RWPE2 (cell line): ENCODE data around the gene DHX34.

Source experiments
- ATAC-seq: fragments of 200-7000 bp; cut with Tn5 transposase; 3 replicates; pipeline ENCODE4 v1.9.1; 2021; ENCODE audit warnings: low read depth
- DNase-seq: peaks from one replicate; pipeline ENCODE4 v3.0.0-alpha.2; 2020; ENCODE audit warnings: low spot score
- H3K27ac ChIP-seq: fragments of 450-650 bp; 2 replicates; pipeline ENCODE4 v1.5.1; 2017; ENCODE audit warnings: mild to moderate bottlenecking; ENCODE audit not compliant: poor library complexity, severe bottlenecking
- H3K27me3 ChIP-seq: fragments of 250-450 bp; sonication (Bioruptor Pico); 2 replicates; pipeline ENCODE4 v1.5.1; 2021; ENCODE audit warnings: mild to moderate bottlenecking, moderate library complexity; ENCODE audit not compliant: insufficient read depth, poor library complexity, severe bottlenecking
- H3K36me3 ChIP-seq: fragments of 250-450 bp; sonication (Bioruptor Pico); 2 replicates; pipeline ENCODE4 v1.5.1; 2020; ENCODE audit warnings: low read depth, mild to moderate bottlenecking, moderate library complexity
- H3K4me1 ChIP-seq: fragments of 250-450 bp; sonication (Bioruptor Pico); 2 replicates; pipeline ENCODE4 v1.5.1; 2021; ENCODE audit warnings: mild to moderate bottlenecking, moderate library complexity; ENCODE audit not compliant: insufficient read depth, poor library complexity, severe bottlenecking
- H3K4me3 ChIP-seq: fragments of 250-450 bp; sonication (Bioruptor Pico); 2 replicates; pipeline ENCODE4 v1.5.1; 2021; ENCODE audit warnings: mild to moderate bottlenecking, moderate library complexity; ENCODE audit not compliant: severe bottlenecking
- H3K9me3 ChIP-seq: fragments of 250-450 bp; sonication (Bioruptor Pico); 2 replicates; pipeline ENCODE4 v1.5.1; 2021; ENCODE audit warnings: mild to moderate bottlenecking, moderate library complexity; ENCODE audit not compliant: severe bottlenecking
- TF ChIP-seq, protein P1 (sequence below): fragments of 450-650 bp; IDR thresholded peaks from one replicate; pipeline ENCODE4 v1.5.1; 2017; ENCODE audit warnings: mild to moderate bottlenecking, moderate library complexity; ENCODE audit not compliant: poor library complexity, severe bottlenecking

Gene DHX34

DNA sequence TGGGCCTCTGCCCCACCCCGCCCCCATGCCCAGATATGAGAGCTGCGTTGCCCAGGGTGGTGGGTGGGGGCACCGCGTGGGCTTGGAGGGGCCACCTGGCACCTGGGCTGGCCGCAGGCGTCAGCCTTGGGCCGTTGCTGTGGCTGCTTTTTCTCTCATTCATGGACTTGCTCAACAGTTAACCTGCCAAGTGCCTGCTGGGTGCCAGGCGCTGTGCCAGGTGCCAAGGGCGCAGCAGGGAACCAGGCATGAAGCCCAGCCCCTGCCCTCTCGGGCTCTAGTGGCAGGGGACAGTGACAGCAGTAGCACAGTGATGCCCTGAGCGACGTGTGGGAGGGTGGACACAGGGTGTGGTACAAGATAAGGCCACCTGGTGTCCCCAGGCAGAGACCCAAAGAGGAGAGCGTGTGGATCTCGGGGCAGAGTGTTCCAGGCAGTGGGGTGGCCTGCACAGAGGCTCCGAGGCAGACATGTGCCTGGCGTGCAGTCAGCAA, 28.1 kb downstream of the DHX34 start:
- no peaks in the 10 kb centered on the region for H3K27me3 ChIP-seq
- peaks cover 60% of the 10 kb centered on the region for H3K36me3 ChIP-seq
- H3K27ac ChIP-seq = no peak overlapping the region
- H3K4me1 ChIP-seq = no peaks in the 10 kb centered on the region
- no peaks in the 10 kb centered on the region for H3K9me3 ChIP-seq
- ATAC-seq (no peak), DNase-seq (no peak)
- TF ChIP-seq, protein P1, sequence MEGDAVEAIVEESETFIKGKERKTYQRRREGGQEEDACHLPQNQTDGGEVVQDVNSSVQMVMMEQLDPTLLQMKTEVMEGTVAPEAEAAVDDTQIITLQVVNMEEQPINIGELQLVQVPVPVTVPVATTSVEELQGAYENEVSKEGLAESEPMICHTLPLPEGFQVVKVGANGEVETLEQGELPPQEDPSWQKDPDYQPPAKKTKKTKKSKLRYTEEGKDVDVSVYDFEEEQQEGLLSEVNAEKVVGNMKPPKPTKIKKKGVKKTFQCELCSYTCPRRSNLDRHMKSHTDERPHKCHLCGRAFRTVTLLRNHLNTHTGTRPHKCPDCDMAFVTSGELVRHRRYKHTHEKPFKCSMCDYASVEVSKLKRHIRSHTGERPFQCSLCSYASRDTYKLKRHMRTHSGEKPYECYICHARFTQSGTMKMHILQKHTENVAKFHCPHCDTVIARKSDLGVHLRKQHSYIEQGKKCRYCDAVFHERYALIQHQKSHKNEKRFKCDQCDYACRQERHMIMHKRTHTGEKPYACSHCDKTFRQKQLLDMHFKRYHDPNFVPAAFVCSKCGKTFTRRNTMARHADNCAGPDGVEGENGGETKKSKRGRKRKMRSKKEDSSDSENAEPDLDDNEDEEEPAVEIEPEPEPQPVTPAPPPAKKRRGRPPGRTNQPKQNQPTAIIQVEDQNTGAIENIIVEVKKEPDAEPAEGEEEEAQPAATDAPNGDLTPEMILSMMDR = no peak
- H3K4me3 ChIP-seq = no peak overlapping the region

DNA sequence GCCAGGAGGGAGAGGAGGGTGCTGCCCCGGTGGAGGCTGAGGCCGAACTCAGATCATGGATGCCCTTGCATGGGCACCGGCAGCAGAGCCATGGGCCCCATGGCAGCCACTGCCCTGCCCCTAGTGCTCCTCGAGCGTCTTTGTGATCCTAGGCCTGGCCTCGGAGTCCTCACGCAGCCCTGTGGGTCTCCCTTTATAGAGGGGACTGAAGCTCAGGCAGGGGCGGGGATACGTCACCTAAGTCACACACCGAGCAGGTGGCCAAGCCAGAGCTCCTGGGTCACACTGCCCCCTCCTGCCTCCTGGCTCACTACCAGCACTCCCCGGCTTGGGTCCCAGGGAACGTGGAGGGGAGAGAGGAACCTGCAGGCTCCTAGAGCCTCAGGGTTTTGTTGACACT, 28.7 kb downstream of the DHX34 start:
- H3K36me3 ChIP-seq = peaks cover 56% of the 10 kb centered on the region
- DNase-seq = peak; percentile 48
- no peaks in the 10 kb centered on the region for H3K4me1 ChIP-seq
- no peak overlapping the region for H3K27ac ChIP-seq
- H3K9me3 ChIP-seq = no peaks in the 10 kb centered on the region
- ATAC-seq = no peak
- H3K4me3 ChIP-seq = no peak overlapping the region
- TF ChIP-seq, protein P1 = no peak
- no peaks in the 10 kb centered on the region for H3K27me3 ChIP-seq

DNA sequence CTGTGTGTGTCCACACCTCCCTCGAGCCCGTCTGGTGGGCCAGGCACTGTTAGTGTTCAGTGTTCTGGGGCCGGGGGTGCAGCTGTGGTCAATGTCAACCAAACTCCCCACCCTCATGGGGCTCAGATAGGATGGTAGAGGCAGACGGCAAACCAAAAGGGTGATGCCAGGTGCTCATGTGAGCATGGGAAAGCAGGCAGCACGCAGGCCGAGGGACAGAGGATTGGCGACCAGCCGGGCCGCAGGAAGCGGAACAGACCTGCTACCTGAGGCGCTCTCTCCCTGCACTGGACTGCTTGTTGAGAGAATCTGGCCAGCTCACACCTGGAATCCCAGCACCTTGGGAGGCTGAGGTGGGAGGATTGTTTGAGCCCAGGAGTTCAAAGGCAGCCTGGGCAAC, 29.1 kb downstream of the DHX34 start:
- no peak overlapping the region for H3K4me3 ChIP-seq
- DNase-seq (peak; percentile 42), ATAC-seq (no peak)
- H3K27me3 ChIP-seq = no peaks in the 10 kb centered on the region
- TF ChIP-seq, protein P1 = no peak
- H3K9me3 ChIP-seq = no peaks in the 10 kb centered on the region
- H3K36me3 ChIP-seq = peaks cover 52% of the 10 kb centered on the region
- H3K27ac ChIP-seq = no peak overlapping the region
- no peaks in the 10 kb centered on the region for H3K4me1 ChIP-seq

DNA sequence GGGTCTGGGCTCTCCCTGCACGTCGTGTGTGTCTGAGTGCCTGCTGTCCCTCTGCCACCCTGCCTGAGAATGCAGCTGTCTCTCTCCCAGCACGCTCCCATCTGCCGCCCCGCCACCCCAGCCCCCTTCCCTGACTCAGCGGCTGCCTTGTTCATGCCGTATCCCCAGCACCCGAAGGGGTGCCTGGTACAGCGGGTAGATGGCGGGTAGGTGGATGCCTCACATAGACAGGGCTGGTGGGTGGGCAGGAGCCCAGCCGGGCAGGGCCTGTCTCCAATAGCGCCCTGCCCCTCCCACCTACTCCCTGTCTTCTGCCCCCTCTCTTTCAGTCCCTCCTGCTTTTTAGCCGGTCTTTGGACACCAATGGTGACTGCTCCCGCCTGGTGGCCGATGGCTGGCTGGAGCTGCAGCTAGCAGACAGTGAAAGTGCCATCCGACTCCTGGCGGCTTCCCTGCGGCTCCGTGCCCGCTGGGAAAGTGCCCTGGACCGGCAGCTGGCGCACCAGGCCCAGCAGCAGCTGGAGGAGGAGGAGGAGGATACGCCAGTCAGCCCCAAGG, 30.3 kb downstream of the DHX34 start:
- TF ChIP-seq, protein P1 = no peak
- DNase-seq (peak; percentile 32), ATAC-seq (no peak)
- Histone ChIP-seq H3K27ac (no peak overlapping the region), H3K4me3 (no peak overlapping the region), H3K9me3 (no peaks in the 10 kb centered on the region), H3K36me3 (peaks cover 40% of the 10 kb centered on the region), H3K27me3 (no peaks in the 10 kb centered on the region), H3K4me1 (no peaks in the 10 kb centered on the region)

DNA sequence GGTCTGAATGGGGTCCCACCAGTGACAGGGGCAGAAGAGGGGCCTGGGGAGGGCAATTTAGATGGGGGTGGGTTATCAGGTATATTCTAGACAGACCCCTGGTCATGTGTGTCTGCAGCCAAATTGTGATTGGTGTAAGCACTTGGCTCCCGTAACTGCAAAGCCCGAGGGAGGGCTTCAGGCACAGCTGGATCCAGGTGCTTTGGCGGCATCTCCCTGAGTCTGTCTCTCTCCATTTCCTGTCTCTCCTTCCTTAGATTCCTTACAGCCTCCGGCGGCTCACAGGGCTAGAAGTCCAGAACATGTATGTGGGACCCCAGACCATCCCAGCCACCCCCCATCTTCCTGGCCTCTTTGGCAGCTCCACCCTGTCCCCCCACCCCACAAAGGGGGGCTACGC, 31.4 kb downstream of the DHX34 start:
- TF ChIP-seq, protein P1 = no peak
- H3K9me3 ChIP-seq = no peaks in the 10 kb centered on the region
- H3K4me3 ChIP-seq = no peak overlapping the region
- H3K4me1 ChIP-seq = no peaks in the 10 kb centered on the region
- H3K27ac ChIP-seq = no peak overlapping the region
- peaks cover 29% of the 10 kb centered on the region for H3K36me3 ChIP-seq
- DNase-seq (no peak), ATAC-seq (no peak)
- no peaks in the 10 kb centered on the region for H3K27me3 ChIP-seq
